HepG2 (cell line): ENCODE results near the gene NOVA2. TPM values are rescaled to one million over a fixed set of nuclear protein-coding genes. Genes with fewer than 3 reads are reported as not detected.

Experiments
- CBX1 ChIP-seq: IDR thresholded peaks from one replicate; pipeline ENCODE4 v1.6.1; 2016; ENCODE audit warnings: antibody characterized with exemption, low read depth
- ETV6 ChIP-seq: sonication (generic); formaldehyde crosslinking; conservative IDR thresholded peaks from 2 replicates; pipeline ENCODE4 v1.4.0; 2020; ENCODE audit warnings: missing genetic modification reagents
- HMG20B ChIP-seq: conservative IDR thresholded peaks from 2 replicates; pipeline ENCODE4 v1.6.1; 2016; ENCODE audit warnings: missing genetic modification reagents, missing compliant biosample characterization
- JUND ChIP-seq: sonication (generic); formaldehyde crosslinking; IDR thresholded peaks from 2 replicates; pipeline ENCODE4 v1.8.0; 2022; ENCODE audit warnings: mild to moderate bottlenecking, missing genetic modification reagents
- REXO4 ChIP-seq: sonication (generic); formaldehyde crosslinking; IDR thresholded peaks from 2 replicates; pipeline ENCODE4 v1.8.0; 2022; ENCODE audit warnings: missing genetic modification reagents, mild to moderate bottlenecking, borderline replicate concordance
- SOX13 ChIP-seq, 3 experiments: fragments of 450-650 bp in 1 of 3; sonication (generic) in 1 of 3; formaldehyde crosslinking in 1 of 3; IDR thresholded peaks in 2 of 3; conservative IDR thresholded peaks in 1 of 3; 2 replicates each; pipeline versions ENCODE4 v1.5.0 to v1.6.1; 2016 to 2020; ENCODE audit warnings: antibody characterized with exemption in 1 of 3, mild to moderate bottlenecking in 1 of 3, missing compliant biosample characterization in 1 of 3, missing genetic modification reagents in 1 of 3, moderate library complexity in 1 of 3
- TCF7L2 ChIP-seq: IDR thresholded peaks from 2 replicates; pipeline ENCODE4 v1.6.1; 2011; ENCODE audit warnings: mild to moderate bottlenecking, low read depth, low read length, moderate library complexity
- ZNF510 ChIP-seq: sonication (generic); formaldehyde crosslinking; IDR thresholded peaks from 2 replicates; pipeline ENCODE4 v1.4.0; 2020; ENCODE audit warnings: low read depth, mild to moderate bottlenecking, missing genetic modification reagents
- ZNF556 ChIP-seq: sonication (generic); formaldehyde crosslinking; IDR thresholded peaks from 2 replicates; pipeline ENCODE4 v1.4.0; 2020; ENCODE audit warnings: mild to moderate bottlenecking, missing genetic modification reagents, borderline replicate concordance
- ZNF724P ChIP-seq: sonication (generic); formaldehyde crosslinking; IDR thresholded peaks from 2 replicates; pipeline ENCODE4 v1.8.0; 2022; ENCODE audit warnings: missing genetic modification reagents, borderline replicate concordance
- ZNF75D ChIP-seq: sonication (generic); formaldehyde crosslinking; IDR thresholded peaks from 2 replicates; pipeline ENCODE4 v1.8.1; 2023; ENCODE audit warnings: missing genetic modification reagents, mild to moderate bottlenecking, borderline replicate concordance
- ZNF772 ChIP-seq: sonication (generic); formaldehyde crosslinking; IDR thresholded peaks from 2 replicates; pipeline ENCODE4 v1.5.0; 2020; ENCODE audit warnings: mild to moderate bottlenecking, missing genetic modification reagents
- polyA plus RNA-seq, 8 experiments: library from polyadenylated mRNA; depleted of rRNA in 3 of 8; stranded (reverse) in 7 of 8; unstranded in 1 of 8; fragments of >200 nt; fragmentation: Illumina TruSeq in 4 of 8; extraction: Trizol in 4 of 8; gene quantifications; 2 replicates each; pipeline versions ENCODE4 v1.2.1 to v1.2.3, GENCODE V29; 2011 to 2016; ENCODE audit warnings: low read depth in 4 of 8, missing spikeins in 1 of 8, mixed read lengths in 1 of 8; ENCODE audit not compliant: insufficient read depth in 1 of 8
- total RNA-seq, 5 experiments: library from RNA; depleted of rRNA; stranded (reverse); fragments of >200 nt; fragmentation: Illumina TruSeq; extraction: Trizol; gene quantifications; 2 replicates each; pipeline ENCODE4 v1.2.3, GENCODE V29; 2016; ENCODE audit warnings: low read depth in 1 of 5
- TF ChIP-seq, protein P1 (sequence below): sonication (generic); formaldehyde crosslinking; IDR thresholded peaks from one replicate; pipeline ENCODE4 v1.5.1; 2020; ENCODE audit warnings: mild to moderate bottlenecking, missing genetic modification reagents; ENCODE audit errors: not compliant biosample characterization
- TF ChIP-seq, protein P2 (sequence below): IDR thresholded peaks from 2 replicates; pipeline ENCODE4 v1.6.1; 2018; ENCODE audit warnings: missing genetic modification reagents
- TF ChIP-seq, protein P3 (sequence below): sonication (generic); formaldehyde crosslinking; IDR thresholded peaks from 2 replicates; pipeline ENCODE4 v1.8.1; 2023; ENCODE audit warnings: mild to moderate bottlenecking, missing genetic modification reagents
- TF ChIP-seq, protein P4 (sequence below): sonication (generic); formaldehyde crosslinking; IDR thresholded peaks from 2 replicates; pipeline ENCODE4 v1.5.0; 2020; ENCODE audit warnings: missing genetic modification reagents, mild to moderate bottlenecking, borderline replicate concordance

Gene NOVA2
- total and polyA plus RNA-seq, 2 of the 13 experiments (the other 11 are each of a cell fraction or from before 2014, with no cell fraction given) = not detected

DNA sequence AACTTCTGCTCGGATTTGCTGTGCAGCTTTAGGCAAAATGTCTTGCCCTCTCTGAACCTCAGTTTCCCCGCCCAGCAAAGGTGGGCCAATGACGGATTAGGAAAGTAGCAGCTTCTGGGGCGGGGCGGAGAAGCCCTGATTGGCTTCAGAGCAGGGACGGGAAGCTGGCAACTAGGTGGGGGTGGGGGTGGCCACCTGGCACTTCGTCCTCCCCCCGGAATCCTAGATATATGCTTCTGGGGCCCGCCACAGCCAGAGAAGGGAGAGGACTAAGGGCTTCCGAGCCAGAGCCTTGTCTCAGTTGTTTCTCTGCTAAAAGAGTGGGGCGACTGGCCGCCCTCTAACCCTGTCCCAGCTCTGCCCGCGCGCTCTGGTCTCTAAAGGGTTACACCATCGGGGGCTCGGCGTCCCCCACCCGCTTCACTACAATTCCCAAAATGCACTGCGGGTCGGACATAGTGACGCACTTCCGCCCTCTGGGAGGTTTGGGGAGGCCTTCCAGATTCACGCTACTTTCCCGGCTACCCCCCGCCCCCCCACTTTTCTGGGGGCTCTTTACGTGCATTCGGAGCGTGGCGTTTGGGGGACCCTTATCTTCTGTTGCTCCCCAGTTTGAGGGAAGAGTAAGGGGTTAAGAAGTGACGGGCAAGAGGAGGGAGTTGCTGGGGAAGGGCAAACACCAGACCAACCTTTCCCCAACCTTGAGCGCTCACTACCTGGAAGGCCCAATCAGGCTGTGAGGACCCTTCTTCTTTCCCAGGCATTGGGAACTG, 87.1 kb downstream of the NOVA2 start (continued):
- TF ChIP-seq, protein P1, sequence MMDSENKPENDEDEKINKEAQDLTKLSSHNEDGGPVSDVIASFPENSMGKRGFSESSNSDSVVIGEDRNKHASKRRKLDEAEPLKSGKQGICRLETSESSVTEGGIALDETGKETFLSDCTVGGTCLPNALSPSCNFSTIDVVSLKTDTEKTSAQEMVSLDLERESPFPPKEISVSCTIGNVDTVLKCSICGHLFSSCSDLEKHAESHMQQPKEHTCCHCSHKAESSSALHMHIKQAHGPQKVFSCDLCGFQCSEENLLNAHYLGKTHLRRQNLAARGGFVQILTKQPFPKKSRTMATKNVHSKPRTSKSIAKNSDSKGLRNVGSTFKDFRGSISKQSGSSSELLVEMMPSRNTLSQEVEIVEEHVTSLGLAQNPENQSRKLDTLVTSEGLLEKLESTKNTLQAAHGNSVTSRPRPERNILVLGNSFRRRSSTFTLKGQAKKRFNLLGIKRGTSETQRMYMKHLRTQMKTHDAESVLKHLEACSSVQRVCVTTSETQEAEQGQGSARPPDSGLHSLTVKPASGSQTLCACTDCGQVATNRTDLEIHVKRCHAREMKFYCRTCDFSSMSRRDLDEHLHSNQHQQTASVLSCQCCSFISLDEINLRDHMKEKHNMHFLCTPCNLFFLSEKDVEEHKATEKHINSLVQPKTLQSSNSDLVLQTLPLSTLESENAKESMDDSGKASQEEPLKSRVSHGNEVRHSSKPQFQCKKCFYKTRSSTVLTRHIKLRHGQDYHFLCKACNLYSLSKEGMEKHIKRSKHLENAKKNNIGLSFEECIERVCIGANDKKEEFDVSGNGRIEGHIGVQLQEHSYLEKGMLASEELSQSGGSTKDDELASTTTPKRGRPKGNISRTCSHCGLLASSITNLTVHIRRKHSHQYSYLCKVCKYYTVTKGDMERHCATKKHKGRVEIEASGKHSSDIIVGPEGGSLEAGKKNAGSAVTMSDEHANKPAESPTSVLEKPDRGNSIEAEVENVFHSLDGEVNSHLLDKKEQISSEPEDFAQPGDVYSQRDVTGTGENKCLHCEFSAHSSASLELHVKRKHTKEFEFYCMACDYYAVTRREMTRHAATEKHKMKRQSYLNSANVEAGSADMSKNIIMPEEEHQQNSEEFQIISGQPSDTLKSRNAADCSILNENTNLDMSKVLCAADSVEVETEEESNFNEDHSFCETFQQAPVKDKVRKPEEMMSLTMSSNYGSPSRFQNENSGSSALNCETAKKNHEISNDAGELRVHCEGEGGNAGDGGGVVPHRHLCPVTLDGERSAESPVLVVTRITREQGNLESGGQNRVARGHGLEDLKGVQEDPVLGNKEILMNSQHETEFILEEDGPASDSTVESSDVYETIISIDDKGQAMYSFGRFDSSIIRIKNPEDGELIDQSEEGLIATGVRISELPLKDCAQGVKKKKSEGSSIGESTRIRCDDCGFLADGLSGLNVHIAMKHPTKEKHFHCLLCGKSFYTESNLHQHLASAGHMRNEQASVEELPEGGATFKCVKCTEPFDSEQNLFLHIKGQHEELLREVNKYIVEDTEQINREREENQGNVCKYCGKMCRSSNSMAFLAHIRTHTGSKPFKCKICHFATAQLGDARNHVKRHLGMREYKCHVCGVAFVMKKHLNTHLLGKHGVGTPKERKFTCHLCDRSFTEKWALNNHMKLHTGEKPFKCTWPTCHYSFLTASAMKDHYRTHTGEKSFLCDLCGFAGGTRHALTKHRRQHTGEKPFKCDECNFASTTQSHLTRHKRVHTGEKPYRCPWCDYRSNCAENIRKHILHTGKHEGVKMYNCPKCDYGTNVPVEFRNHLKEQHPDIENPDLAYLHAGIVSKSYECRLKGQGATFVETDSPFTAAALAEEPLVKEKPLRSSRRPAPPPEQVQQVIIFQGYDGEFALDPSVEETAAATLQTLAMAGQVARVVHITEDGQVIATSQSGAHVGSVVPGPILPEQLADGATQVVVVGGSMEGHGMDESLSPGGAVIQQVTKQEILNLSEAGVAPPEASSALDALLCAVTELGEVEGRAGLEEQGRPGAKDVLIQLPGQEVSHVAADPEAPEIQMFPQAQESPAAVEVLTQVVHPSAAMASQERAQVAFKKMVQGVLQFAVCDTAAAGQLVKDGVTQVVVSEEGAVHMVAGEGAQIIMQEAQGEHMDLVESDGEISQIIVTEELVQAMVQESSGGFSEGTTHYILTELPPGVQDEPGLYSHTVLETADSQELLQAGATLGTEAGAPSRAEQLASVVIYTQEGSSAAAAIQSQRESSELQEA (CRISPR knock-in tag) = no peak
- no peak for TF ChIP-seq ZNF772 (CRISPR knock-in tag)
- TF ChIP-seq TCF7L2 = no peak
- TF ChIP-seq REXO4 = no peak
- no peak for TF ChIP-seq ETV6 (CRISPR knock-in tag)
- 0 out of 2 replicates have a peak, but pooled peaks have one; percentile 23 for TF ChIP-seq ZNF510
- TF ChIP-seq JUND (CRISPR knock-in tag) = no peak
- TF ChIP-seq HMG20B = no peak
- TF ChIP-seq, protein P2, sequence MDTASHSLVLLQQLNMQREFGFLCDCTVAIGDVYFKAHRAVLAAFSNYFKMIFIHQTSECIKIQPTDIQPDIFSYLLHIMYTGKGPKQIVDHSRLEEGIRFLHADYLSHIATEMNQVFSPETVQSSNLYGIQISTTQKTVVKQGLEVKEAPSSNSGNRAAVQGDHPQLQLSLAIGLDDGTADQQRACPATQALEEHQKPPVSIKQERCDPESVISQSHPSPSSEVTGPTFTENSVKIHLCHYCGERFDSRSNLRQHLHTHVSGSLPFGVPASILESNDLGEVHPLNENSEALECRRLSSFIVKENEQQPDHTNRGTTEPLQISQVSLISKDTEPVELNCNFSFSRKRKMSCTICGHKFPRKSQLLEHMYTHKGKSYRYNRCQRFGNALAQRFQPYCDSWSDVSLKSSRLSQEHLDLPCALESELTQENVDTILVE (CRISPR knock-in tag) = no peak; the same call in 1 of the 2 replicates
- TF ChIP-seq SOX13 (IDR thresholded peaks at IDR 0.05) = no peak
- TF ChIP-seq SOX13 (CRISPR knock-in tag; conservative IDR thresholded peaks at IDR 0.05 in 1 of 2, IDR thresholded peaks at IDR 0.05 in 1 of 2) = no peak
- peak; percentile 73; the same call in 1 of the 2 replicates for TF ChIP-seq ZNF556 (CRISPR knock-in tag)
- no peak for TF ChIP-seq CBX1
- no peak for TF ChIP-seq ZNF75D (CRISPR knock-in tag)
- TF ChIP-seq, protein P3, sequence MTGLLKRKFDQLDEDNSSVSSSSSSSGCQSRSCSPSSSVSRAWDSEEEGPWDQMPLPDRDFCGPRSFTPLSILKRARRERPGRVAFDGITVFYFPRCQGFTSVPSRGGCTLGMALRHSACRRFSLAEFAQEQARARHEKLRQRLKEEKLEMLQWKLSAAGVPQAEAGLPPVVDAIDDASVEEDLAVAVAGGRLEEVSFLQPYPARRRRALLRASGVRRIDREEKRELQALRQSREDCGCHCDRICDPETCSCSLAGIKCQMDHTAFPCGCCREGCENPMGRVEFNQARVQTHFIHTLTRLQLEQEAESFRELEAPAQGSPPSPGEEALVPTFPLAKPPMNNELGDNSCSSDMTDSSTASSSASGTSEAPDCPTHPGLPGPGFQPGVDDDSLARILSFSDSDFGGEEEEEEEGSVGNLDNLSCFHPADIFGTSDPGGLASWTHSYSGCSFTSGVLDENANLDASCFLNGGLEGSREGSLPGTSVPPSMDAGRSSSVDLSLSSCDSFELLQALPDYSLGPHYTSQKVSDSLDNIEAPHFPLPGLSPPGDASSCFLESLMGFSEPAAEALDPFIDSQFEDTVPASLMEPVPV = no peak
- TF ChIP-seq, protein P4, sequence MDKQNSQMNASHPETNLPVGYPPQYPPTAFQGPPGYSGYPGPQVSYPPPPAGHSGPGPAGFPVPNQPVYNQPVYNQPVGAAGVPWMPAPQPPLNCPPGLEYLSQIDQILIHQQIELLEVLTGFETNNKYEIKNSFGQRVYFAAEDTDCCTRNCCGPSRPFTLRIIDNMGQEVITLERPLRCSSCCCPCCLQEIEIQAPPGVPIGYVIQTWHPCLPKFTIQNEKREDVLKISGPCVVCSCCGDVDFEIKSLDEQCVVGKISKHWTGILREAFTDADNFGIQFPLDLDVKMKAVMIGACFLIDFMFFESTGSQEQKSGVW (CRISPR knock-in tag) = no peak
- no peak for TF ChIP-seq ZNF724P (CRISPR knock-in tag)
